ENCODE data around the gene ATP5F1B.

ATP5F1B gene

DNA sequence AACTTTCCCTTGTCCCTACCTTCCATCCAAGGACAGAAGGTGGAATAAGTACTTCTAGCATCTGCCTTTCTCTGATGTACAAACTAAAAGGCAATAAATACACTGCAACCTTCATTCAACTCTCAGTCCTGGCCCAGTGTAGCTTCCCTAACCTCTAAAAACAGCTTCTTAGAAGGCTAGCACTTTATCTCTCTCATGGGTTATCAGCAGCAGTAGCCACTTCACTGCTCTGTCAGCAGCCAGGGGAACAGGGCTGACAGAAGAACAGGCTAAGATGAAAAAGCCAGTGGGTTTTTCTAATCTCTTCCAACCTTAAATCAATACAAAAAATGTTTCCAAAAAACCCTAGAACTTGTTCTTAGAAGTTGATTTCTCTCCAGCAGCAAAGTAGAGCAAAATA lies 28.9 kb downstream of the ATP5F1B start:
- DNase-seq (ENCODE audit: low read depth), result no peak

DNA sequence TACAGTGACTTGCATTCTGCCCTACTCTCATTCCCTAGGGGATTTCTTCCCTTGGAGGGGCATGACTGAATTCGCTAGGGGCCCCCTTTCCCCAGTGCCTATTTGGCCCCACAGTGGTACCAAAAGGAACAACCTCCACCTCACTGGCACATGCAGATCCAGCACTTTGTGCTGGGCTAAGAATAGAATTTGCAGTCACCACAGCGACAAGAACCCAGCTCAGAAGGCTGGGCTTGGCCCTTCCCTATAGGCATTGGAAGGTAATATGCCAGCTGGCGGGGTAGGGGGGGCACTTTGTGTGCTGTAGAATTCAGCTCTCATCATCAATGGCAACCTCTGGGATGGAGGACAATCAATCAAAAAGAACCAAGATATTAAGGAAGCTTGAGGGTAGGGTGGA lies 29.5 kb downstream of the ATP5F1B start:
- no peak for DNase-seq (ENCODE audit: low read depth)

DNA sequence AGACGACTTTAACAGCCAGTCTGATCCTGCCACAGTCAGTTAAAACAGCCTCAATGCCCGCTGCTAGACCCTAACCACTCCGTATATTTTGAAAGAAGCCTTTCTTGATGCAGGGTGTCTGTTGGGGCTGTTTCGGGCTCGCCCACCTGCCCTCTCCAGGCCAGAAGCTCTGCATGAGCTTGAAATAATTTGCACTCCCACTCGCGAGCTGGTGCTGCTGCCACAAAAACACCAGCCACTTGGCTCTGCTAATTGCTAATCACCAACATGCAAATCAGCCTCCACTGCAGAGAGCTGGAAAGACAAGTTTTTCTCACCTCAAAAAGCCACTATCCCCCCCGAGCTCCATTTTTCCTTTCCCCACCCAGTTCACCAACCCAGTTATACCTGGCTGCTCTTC lies 31.2 kb downstream of the ATP5F1B start:
- DNase-seq (ENCODE audit: low read depth), result no peak

DNA sequence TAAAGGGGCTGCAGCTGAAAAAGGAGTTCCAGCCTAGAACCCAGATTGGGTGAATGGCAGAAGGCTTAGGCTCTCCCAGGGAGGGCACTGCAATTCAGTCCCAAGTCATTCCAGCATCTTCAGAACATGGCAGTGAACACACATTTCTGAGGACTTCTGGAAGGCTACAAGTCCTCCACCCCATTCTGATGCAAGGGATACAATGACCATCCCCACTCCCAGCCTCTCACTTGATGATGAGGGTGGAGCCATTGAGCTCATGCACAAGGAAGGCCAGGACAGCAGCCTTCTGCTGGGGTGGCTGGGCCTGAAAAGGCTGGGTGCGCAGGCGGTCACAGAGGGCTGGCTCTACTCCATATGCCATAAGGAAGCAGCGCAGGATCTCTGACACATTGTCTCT lies 41.4 kb downstream of the ATP5F1B start:
- DNase-seq (ENCODE audit: low read depth), result no peak

DNA sequence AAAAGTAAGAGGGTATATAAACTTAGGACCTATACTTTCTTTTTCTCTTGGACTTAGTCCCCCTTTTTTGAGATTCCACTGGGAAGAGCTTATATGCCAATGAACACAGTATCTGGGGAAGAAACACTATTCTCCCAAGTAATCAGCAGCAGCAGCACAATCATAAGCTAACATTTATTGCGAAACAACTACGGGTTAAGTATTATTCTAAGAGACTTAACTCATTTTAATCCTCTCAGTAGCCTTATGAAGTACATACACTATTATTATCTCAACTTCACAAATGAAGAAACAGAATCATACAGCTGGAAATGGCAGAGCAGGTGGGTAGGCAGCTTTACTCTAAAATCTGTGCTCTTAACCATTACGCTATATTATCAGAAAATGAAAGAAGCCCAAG lies 43.5 kb downstream of the ATP5F1B start:
- DNase-seq (ENCODE audit: low read depth), result peak; percentile 44

DNA sequence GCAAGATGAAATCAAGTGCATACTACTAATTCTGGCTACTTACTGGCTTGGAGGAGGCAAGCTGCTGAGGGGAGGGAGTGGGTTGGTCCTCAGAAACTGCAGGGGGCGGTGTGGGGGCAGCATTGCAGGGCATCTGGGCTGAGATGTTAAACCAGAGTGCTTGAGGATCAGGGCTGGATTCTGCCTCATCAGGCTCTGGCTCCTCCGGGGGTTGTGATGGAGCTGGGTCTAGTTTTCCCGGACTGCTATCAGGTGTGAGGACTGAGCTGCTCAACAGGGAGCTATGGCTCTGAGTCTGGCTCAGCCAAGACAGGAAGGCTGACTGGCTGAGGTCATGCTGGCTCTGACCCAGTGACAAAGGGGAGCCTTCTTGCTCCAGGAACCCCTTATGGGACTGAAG lies 44.3 kb downstream of the ATP5F1B start:
- peak; percentile 15 for DNase-seq (ENCODE audit: low read depth)

DNA sequence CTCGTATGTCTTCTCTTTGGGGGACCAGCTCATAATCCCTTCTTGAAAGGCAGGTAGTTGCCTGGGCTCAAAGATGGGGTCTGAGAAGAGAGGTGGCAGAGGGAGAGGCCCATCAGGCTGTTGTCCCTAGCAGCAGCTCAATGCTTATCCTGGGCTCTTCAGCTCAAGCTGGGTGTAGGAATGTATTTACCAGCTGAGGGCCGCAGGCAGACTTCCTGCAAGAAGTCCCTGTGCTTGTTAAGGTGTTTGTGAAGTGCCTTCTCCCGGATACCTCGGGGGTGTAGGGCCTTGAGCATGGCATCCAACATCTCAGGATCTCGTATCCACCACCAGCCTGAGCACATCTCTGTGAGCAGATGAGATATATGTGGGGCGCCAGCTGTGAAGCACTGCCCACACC lies 45.0 kb downstream of the ATP5F1B start:
- DNase-seq (ENCODE audit: low read depth), result no peak

DNA sequence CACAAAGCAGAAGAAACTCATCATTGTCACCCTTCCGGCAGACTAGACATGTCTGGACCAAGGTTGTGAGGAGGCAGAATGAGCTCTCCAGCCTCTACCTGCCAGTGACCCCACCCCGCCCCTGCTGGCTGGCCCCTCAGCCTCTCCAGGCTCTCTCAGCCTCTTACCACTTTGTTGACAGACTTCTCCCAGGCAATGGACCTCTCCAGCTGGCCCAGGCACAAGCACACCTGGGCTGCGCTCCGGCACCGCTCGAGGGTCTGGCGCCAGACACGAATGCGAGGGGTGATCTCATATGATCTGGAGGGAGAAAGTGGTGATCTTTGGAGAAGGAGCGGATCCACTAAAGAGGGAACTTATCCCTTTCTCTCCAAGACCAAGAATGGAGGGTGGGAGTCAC lies 46.0 kb downstream of the ATP5F1B start:
- DNase-seq (ENCODE audit: low read depth), result no peak

DNA sequence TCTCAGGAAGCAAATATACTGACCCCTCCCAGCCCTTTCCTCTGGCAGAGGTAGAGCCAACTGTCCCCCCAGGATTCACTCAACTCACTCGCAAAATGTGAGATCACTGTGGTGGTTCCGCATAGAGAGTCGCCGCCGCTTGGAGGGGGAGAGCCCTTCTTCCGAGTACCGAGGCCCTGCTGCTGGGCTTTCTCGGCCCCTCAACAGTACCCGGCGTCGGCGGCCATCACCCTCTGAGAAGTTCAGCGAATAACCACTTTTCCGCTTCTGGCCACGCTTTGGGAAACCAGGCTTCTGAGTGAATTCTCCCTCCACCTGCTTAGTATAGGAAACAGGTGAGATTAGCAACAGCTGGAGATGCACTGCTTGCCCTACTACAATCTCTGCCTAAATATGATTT lies 46.7 kb downstream of the ATP5F1B start:
- no peak for DNase-seq (ENCODE audit: low read depth)

DNA sequence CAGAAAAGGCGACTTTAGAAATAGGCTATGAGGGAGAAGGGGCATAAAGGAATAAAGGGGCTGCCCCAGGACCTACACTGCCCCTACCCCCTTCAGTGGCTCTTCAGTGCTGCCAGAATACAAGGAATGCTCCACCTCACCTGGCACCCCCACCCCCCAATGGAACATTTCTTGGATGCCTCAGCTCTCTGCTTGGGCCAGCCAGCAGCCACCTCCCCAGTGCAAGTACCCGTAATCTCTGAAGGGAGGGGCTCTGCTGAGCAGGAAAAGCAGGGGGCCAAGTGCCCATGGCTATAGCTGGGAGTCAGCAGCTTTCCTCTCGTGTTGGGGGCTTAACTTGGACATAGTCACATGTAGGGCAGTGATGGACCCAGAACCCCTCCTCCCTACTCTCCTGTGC lies 49.0 kb downstream of the ATP5F1B start:
- no peak for DNase-seq (ENCODE audit: low read depth)

DNA sequence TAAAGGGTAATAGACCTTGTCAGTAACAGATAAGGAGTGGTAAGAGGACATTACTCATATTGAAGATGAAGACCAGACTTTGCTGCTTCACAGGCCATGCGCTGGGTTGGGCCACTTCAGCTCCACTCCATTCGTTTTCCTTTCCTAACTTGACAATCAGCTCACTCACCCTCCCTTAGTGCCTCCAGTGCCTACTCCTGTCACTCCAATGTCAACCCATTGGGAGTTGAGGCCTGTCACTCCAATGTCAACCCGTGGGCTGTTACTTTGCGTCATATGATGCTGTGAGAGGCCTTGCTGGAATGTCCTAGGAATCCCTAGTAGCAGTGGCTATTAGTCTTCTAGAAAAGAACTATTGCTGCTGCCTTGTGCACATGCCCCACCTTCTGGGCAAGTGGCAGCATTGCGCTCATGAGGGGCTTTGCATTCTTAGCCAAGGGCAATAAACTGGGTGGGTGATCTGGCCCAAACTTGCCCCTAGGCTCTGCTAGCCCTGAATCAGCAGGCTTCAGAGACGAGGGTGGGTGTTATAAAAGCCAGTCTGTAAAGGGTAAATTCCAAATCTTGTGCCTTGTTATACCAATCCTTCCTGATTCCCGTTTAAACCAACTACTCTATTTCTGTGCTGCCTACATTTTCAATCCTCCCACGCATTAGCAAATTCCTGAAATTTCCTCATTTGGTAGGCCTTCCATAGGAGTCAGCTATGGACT lies 51.7 kb downstream of the ATP5F1B start:
- DNase-seq (ENCODE audit: low read depth), result peak; percentile 85

DNA sequence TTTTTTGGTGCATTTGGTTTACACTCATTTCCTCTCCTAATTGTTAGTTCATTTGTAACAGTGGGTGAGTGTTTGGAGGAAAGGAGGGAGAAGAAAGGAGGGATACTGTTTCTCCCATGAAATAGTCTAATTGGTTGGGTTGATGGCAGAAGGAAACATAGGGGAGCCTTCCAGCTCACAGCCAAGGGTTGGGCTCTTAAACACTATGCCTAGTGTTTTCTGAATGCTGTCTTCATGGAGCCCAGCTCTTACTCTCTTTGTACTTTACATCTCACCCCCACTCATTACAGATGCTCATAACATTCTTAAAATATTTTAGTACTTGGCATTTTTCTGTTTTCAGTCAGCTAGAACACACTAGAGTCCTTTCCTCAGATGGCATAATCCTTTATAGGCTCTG lies 53.8 kb downstream of the ATP5F1B start:
- peak; percentile 18 for DNase-seq (ENCODE audit: low read depth)

DNA sequence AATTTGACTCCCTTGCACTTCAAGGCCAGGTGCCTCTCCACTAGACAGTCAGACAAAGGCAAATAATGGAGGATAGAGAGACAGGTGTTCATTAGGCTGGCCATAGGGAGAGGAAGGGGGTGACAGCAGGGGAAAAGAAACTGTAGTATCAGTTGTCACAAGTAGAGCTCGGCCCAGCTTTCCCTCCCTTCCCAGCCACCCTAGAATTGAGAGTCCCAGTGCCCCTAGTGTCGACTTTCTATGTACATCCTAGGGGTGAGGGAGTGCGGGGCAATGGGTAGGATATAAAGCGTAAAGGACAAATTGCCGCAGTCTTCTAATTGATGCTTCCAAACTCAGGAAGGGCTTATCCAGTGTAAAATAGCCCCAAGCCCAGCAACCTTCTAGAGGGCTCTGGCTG lies 54.7 kb downstream of the ATP5F1B start:
- DNase-seq (ENCODE audit: low read depth), result no peak

DNA sequence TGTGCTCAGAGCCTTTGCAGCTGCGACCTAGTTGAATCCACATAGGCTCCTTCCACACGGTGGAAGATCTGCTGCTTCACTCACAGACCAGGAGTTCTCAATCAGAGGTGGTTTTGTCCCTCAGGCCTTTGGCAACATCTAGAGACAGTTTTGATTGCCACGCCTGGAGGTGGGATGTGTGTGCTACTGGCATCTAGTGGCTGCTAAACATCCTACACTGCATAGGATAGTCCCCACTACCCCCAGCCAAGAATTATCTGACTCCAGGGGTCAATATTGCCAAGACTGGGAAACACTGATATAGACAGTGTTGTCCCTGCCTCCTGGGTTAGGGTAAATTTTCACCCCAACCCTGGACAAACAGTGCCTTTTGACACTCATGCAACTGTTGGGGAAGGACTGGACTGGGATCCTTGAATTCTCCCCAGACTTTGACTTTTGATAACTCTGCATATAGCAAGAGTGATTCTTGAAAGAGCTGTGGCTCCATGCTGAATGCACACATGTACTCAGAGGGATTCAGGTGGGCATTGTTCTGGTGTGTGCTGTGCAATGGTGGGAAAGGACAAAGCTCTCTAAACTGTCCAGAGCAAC lies 55.5 kb downstream of the ATP5F1B start:
- DNase-seq (ENCODE audit: low read depth), result peak; percentile 31

DNA sequence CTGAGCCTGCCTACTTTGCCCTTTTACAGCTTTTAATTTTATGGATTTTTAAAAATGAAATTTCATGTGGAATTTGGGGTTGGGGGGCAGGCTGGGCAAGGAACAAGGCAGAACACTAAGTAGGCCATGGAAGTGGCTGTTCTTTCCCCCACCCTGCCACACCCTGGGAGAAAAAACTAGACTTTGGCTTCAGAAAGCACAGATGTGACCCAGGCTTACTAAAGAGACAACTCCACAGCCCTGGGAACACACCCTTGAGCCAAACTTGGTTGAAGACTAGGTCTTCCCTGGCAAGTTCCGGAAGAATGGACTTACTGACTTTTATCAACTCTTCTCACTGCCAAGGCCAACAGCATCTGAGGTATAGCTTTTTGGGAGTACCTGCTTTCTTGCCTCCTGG lies 56.0 kb downstream of the ATP5F1B start:
- no peak for DNase-seq (ENCODE audit: low read depth)

All from amniotic epithelial cell (primary cell).